Measurements from ENCODE around the gene FMN1.

Gene FMN1

GRCh38 chr15:32982001-32982400 is 212.5 kb downstream of the FMN1 start:
- no peaks in the 10 kb centered on the region for H3K27me3 ChIP-seq (ENCODE audit: control insufficient read depth, insufficient read depth, low read length)
- TF ChIP-seq CTCF (IDR thresholded peaks at IDR 0.05) = no peak
- H3K79me2 ChIP-seq = no peaks in the 10 kb centered on the region
- H3K4me2 ChIP-seq (ENCODE audit: low read length) = no peak overlapping the region
- H2AFZ ChIP-seq = no peak overlapping the region
- H3K4me3 ChIP-seq (ENCODE audit: low read depth, low read length) = no peak overlapping the region
- H3K9me3 ChIP-seq (ENCODE audit: control insufficient read depth, low read length) = no peaks in the 10 kb centered on the region
- H3K9ac ChIP-seq = no peak overlapping the region
- no peaks in the 10 kb centered on the region for H3K36me3 ChIP-seq (ENCODE audit: control insufficient read depth, insufficient read depth, low read length)
- H3K27ac ChIP-seq = no peak overlapping the region
- H3K4me1 ChIP-seq = no peaks in the 10 kb centered on the region

DNA sequence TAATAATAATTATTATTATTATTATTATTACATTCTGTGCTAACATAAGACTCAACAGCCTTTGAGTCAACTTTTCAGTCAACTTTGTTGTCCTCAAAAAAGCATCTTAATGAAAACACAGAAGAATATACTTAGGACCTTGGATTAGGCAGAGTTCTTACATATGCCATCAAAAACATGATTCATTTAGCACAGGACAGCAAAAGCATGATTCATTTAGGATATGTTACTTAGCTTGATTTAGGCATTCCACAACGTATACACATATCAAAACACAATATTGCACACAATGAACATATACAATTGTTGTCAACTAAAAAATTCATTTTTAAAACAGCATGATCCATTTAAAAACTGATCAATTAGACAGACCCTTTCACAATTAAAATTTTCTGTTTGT is 213.0 kb downstream of the FMN1 start:
- Histone ChIP-seq H3K9me3 (ENCODE audit: control insufficient read depth, low read length) (no peaks in the 10 kb centered on the region), H3K9ac (no peak overlapping the region), H3K79me2 (no peaks in the 10 kb centered on the region), H3K4me1 (no peaks in the 10 kb centered on the region), H3K27me3 (ENCODE audit: control insufficient read depth, insufficient read depth, low read length) (no peaks in the 10 kb centered on the region), H2AFZ (no peak overlapping the region), H3K4me3 (ENCODE audit: low read depth, low read length) (no peak overlapping the region), H3K4me2 (ENCODE audit: low read length) (no peak overlapping the region), H3K27ac (no peak overlapping the region), H3K36me3 (ENCODE audit: control insufficient read depth, insufficient read depth, low read length) (no peaks in the 10 kb centered on the region)
- no peak for TF ChIP-seq CTCF (IDR thresholded peaks at IDR 0.05)

DNA sequence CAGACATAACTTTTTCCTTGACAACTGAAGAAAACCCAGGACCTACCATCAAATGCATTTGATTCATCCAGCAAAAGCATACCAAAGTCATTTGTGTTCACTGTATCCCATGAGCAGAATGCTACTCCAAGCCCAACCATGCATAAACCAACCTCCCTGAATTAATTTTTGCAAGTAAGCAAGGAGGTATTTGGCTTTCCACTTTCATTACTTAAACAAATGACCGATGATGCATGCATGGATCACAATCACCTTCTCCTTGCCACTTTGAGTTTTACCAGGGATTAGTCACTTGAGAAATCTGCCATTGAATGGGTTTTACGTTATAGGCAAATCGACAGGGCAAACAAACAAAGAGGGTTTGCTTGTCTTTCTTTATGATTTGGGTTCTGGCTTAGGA is 214.8 kb downstream of the FMN1 start:
- Histone ChIP-seq H3K9ac (no peak overlapping the region), H3K9me3 (ENCODE audit: control insufficient read depth, low read length) (no peaks in the 10 kb centered on the region)

GRCh38 chr15:32977506-32977905 is 217.0 kb downstream of the FMN1 start:
- no peaks in the 10 kb centered on the region for H3K27me3 ChIP-seq (ENCODE audit: control insufficient read depth, insufficient read depth, low read length)
- H3K4me3 ChIP-seq (ENCODE audit: low read depth, low read length) = no peak overlapping the region
- H3K9me3 ChIP-seq (ENCODE audit: control insufficient read depth, low read length) = no peaks in the 10 kb centered on the region
- no peaks in the 10 kb centered on the region for H3K4me1 ChIP-seq
- H3K27ac ChIP-seq = no peak overlapping the region
- no peak for TF ChIP-seq CTCF (IDR thresholded peaks at IDR 0.05)
- no peak overlapping the region for H2AFZ ChIP-seq
- H3K36me3 ChIP-seq (ENCODE audit: control insufficient read depth, insufficient read depth, low read length) = no peaks in the 10 kb centered on the region
- H3K9ac ChIP-seq = no peak overlapping the region
- H3K79me2 ChIP-seq = no peaks in the 10 kb centered on the region
- H3K4me2 ChIP-seq (ENCODE audit: low read length) = no peak overlapping the region

More for the DNA sequence above, 214.8 kb downstream of the FMN1 start:
- H3K36me3 ChIP-seq (ENCODE audit: control insufficient read depth, insufficient read depth, low read length) = no peaks in the 10 kb centered on the region
- H3K4me2 ChIP-seq (ENCODE audit: low read length) = no peak overlapping the region
- H3K4me3 ChIP-seq (ENCODE audit: low read depth, low read length) = no peak overlapping the region
- H2AFZ ChIP-seq = no peak overlapping the region
- H3K79me2 ChIP-seq = no peaks in the 10 kb centered on the region
- no peak overlapping the region for H3K27ac ChIP-seq
- no peaks in the 10 kb centered on the region for H3K4me1 ChIP-seq
- no peaks in the 10 kb centered on the region for H3K27me3 ChIP-seq (ENCODE audit: control insufficient read depth, insufficient read depth, low read length)
- TF ChIP-seq CTCF (IDR thresholded peaks at IDR 0.05) = no peak

GRCh38 chr15:32974691-32975090 is 219.8 kb downstream of the FMN1 start:
- Histone ChIP-seq H3K36me3 (ENCODE audit: control insufficient read depth, insufficient read depth, low read length) (no peaks in the 10 kb centered on the region), H3K9ac (no peak overlapping the region), H3K27me3 (ENCODE audit: control insufficient read depth, insufficient read depth, low read length) (no peaks in the 10 kb centered on the region), H3K79me2 (no peaks in the 10 kb centered on the region), H3K4me2 (ENCODE audit: low read length) (no peak overlapping the region), H3K9me3 (ENCODE audit: control insufficient read depth, low read length) (no peaks in the 10 kb centered on the region), H3K27ac (no peak overlapping the region), H3K4me3 (ENCODE audit: low read depth, low read length) (no peak overlapping the region), H3K4me1 (no peaks in the 10 kb centered on the region), H2AFZ (no peak overlapping the region)
- TF ChIP-seq CTCF (IDR thresholded peaks at IDR 0.05) = no peak

All from parathyroid adenoma (tissue), 2 donors.